NOMO-1 treated with DMSO at 0.1 percent for 48 hours (cell line): Measurements from ENCODE around the gene EMSY.

Experiments
- DNase-seq: peaks from one replicate; lab custom pipeline; 2025; ENCODE audit not compliant: unreplicated experiment; lab: John Stamatoyannopoulos, UW

Gene EMSY

DNA sequence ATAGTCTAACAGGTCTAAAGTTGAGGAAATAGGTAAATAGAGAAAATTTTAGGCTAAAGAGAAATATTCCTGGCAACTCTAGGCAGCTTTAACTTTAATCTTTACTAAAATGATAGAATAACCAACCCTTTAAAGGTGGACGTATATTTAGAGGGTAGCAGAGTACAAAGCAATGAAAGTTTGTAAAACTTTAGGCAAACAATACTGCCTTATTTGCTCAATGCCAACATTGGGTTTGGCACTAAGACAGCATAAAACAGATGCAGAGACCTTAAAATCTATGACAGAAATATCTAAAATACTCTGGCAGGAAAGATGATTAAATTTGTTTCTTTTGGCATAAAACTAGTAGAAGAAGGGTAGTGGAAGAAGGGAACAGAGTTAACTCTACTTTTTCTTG, 70.7 kb downstream of the EMSY start:
- DNase-seq, result no peak

- no peak for DNase-seq
Measured at GRCh38 chr11:76523147-76523546, 78.3 kb downstream of the EMSY start.

DNA sequence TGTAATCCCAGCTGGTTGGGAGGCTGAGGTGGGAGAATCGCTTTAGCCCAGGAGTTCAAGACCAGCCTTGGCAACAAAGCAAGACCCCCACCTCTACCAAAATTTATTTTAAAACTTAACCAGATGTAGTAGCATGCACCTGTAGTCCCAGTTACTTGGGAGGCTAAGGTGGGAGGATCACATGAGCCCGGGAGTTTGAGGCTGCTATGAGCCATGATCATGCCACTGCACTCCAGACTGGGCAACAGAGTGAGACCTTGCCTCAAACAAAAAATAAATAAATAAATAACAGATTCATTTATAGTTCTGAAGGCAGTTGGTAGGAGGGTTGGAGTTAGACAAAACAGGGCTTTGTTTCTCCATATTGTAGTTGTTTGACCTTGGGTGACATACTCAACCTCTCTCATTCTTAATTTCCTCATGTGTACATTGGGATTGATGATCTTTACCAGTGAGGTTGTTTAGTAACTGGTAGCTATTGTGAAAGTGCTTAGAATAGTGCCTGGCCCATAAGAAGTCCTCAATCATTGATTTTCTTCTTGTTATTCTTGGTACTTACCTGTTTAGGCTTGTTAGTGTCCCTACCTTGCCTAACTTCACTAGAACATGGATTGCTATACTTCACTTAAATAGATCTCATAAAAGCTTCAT, 79.1 kb downstream of the EMSY start:
- DNase-seq, result no peak

DNA sequence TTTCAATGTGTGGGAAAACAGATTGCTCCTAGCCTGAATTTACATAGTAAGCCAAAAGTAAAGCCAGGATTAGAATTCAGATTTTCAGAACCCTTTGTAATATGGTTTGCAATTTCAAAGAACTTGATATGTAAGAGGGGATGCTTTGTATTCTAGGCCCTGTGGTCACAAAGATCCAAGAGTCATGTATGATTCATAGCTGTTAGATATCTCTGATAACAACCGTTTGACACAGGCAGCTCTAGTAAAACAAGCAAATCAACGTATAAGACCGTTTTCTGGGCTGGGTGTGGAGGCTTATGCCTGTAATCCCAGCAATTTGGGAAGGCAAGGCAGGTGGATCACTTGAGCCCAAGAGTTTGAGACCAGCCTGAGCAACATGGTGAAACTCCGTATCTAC, 79.6 kb downstream of the EMSY start:
- DNase-seq, result no peak

GRCh38 chr11:76524919-76525318, 80.1 kb downstream of the EMSY start:
- DNase-seq, result no peak

DNA sequence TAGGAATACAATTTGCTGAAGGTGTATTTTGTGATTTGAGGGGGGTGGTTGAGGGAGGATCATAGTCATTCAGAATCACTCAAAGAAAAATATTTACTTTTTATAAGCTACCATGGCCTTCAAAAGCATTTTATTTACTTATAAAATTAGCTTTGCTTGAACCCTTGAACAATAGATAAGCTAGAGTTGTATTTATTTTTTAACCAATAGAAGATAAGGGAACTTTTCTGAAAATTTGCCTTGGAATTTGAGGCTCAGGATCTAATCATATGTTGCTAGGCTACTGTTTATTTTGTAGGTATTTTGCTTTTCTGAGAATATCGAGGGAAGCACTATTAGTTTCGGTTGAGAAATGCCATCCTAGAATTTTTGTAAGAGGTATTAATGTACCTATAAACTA, 82.1 kb downstream of the EMSY start:
- no peak for DNase-seq

DNA sequence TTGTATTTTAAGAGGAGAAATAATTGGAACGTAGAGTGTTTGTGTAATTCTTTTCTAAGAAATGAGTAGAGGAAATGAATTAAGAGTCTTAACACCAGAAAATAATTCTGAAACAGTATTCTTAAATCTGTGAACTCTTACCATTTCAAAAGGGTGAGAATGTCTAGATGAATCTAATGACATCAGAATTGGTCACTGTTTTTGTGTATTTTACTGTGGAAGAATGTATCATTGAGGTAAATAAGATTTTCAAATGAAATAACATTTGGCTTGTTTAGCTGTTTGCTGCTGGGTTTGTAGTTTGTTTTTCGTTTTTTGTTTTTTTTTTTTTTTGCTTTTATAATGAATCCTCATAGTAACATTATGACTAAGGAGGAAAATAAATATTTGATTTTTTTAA, 97.6 kb downstream of the EMSY start:
- no peak for DNase-seq

DNA sequence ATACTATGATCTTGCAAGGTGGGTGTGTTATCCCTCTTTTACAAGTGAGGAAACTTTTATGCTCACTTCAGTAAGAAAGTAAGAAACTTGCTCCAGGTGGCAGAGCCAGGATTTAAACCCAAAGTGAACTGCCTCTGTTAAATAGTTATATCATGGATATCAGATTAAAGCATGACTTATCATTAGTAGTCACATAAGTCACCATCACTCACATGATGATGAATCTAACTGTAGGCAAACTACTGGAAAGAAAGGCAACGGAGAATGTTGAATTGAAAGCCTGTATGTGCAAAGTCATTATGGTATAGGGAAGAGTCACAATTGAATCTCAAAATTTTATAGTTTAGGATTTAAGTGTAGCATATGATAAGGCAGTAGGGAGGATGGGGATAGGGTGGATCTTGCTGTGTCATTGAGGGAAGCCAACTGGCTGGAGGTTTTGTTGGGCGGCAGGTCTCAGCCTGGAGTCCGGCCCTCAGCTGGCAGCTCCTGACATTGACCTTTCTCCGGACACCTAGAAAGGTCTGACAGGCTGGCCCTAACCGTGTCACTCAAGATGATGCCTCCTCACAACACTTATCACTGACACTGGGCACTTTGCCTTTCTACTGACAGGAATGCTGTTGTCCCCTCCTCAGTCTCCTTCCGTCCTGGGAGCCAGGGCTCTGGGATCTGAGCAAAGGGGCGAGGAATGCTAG, 98.3 kb downstream of the EMSY start:
- DNase-seq, result no peak

- DNase-seq, result no peak
Measured at GRCh38 chr11:76550781-76551180, 106.0 kb downstream of the EMSY start.

- DNase-seq, result no peak
Measured at GRCh38 chr11:76551400-76551799, 106.6 kb downstream of the EMSY start.

DNA sequence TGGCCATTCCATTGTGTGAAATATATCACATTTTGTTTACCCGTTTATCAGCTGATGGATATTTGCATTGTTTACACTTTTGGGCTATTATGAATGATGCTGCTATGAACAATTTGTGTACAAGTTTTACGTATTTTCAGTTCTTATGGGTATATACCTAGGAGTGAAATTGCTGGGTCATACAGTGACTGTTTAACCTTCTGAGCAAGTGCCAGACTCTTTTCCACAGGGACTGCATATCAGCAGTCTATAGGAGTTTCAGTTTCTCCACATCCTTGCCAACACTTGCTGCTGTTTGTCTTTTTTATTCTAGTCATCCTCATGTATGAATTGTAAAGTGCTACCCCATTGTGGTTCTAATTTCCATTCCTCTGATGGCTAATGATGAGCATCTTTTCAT, 108.2 kb downstream of the EMSY start:
- no peak for DNase-seq

- DNase-seq, result no peak
Measured at GRCh38 chr11:76553554-76554476, 109.0 kb downstream of the EMSY start.

- DNase-seq, result no peak
Measured at GRCh38 chr11:76554767-76555166, 109.9 kb downstream of the EMSY start.

GRCh38 chr11:76557466-76557865, 112.6 kb downstream of the EMSY start:
- DNase-seq, result no peak

GRCh38 chr11:76558473-76558872, 113.7 kb downstream of the EMSY start:
- no peak for DNase-seq

DNA sequence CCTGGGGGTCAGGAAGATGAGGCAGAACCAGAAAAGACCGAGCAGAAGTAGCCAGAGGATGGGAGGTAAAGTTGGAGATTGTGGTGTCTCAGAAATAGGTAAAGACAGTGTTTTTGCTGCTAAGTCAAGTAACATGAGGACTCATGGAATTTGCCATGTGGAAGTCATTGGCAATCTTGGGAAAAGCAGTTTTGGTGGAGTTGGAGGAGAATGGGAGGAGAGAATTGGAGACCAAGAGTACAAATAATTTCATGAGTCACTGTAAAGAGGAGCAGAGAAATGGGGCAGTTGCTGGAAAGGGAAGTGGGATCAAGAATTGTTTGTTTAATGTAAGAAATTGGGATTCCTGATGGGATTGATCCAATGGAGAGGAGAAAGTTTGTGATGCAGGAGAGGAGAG, 114.1 kb downstream of the EMSY start:
- no peak for DNase-seq

DNA sequence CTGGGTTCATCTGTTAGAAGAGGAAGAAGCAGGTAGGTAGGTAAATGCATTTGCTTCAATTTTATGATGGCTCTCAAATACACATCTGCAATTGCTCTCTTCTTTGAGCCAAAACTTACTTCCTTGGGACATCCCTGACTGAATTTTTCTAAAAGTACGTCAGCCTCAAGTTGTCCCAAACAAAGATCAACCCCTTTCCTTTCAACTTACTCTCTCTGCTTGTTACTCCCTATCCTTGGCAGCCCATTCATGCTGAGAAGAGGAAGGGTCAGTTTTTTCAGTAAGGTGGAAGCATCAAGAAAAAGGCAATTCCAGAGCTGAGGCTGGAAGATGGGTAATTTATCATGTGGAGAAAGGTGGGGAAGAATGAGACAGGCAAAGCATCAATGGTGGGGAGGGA, 114.5 kb downstream of the EMSY start:
- no peak for DNase-seq

GRCh38 chr11:76560219-76560618, 115.4 kb downstream of the EMSY start:
- DNase-seq, result no peak

DNA sequence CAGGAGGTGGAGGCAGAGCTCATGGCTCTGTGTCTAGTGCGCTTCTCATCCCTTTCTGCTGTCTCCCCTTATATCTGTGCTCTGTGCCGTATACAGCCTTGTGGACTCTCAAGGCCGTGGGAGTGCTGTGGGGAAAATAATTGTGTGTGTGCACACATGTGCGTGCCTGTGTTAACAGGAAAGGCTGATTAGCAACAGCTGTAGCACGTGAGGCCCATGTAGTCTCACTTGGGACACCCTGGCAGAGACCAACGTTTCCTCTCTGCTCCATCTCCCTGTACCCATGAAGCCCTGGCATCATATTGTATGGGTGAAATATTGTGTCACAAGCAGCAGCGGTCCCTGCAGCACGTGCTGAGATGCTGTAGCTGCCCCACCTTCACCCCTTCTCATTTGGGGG, 116.4 kb downstream of the EMSY start:
- no peak for DNase-seq

DNA sequence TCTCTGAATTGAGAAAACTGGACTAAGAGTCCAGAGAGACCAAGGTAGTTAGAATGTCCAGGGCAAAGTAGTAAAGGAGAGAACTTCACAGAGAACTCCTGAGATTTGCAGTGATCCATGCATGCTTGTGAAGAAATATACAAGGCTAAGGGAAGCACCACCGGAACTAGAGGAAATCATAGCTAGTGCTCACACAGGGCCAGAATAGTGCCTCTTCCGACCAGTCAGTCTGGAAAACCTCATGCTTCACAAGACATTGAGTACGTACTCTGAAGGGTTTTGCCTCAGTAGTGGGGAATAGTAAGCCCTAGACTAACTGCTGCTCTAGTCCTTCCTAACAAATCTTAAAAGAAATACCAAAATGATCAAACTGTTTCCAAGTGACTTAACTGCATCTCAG, 117.7 kb downstream of the EMSY start:
- no peak for DNase-seq

DNA sequence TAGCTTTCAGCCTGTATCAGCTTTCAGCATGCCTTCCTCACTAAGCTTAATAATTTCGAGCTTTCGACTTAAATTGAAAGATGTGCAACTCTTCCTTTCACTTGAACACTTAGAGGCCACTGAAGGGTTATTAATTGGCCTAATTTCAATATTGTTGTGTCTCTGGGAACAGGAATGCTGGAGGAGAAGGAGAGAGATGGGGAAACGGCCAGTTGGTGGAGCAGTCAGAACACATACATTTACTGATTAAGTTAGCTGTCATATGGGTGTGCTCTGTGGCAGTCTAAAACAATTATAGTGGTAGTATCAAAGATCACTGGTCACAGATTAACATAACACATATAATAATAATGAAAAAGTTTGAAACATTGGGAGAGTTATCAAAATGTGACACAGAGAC, 119.5 kb downstream of the EMSY start:
- no peak for DNase-seq

- DNase-seq, result no peak
Measured at GRCh38 chr11:76566811-76567210, 122.0 kb downstream of the EMSY start.
